IMR-90 (cell line): ENCODE measurements around the gene CAPN9. TPM values are rescaled to one million over a fixed set of nuclear protein-coding genes. Genes with fewer than 3 reads are reported as not detected.

Source experiments
- ATAC-seq: fragments of 200-7000 bp; cut with Tn5 transposase; 2 replicates; pipeline ENCODE4 v1.9.1; 2020; ENCODE audit warnings: low read depth, mild to moderate bottlenecking, moderate library complexity
- BruUV-seq: library from RNA; stranded (reverse); fragments of 400-500 nt; replicated peaks from 2 replicates; lab custom pipeline; 2021; lab: Mats Ljungman, UMichigan
- CTCF ChIA-PET: fragments of 300-600 bp; formaldehyde crosslinking; extraction: SDS; loops from one replicate; lab custom pipeline; 2021; ENCODE audit warnings: antibody characterized with exemption; lab: Yijun Ruan, JAX
- POLR2A ChIA-PET: fragments of 300-600 bp; sonication (Branson Sonifier 250); formaldehyde crosslinking; loops from one replicate; lab custom pipeline; 2022; ENCODE audit warnings: antibody characterized with exemption; ENCODE audit not compliant: unreplicated experiment; lab: Charles Lee
- DNase-seq: peaks from one replicate; pipeline ENCODE4 v3.0.0; 2013
- H2AFZ ChIP-seq: replicated peaks from 2 replicates; pipeline ENCODE3; 2013; ENCODE audit warnings: low read length, mild to moderate bottlenecking; ENCODE audit not compliant: poor library complexity
- H2AK5ac ChIP-seq: 2 replicates; pipeline ENCODE4 v1.6.1; 2013; ENCODE audit warnings: low read depth, low read length, inconsistent platforms
- H2AK9ac ChIP-seq: replicated peaks from 2 replicates; pipeline ENCODE3; 2013; ENCODE audit warnings: mild to moderate bottlenecking, low read depth, low read length, moderate library complexity; ENCODE audit not compliant: poor library complexity
- H2BK120ac ChIP-seq: 2 replicates; pipeline ENCODE4 v1.6.1; 2013; ENCODE audit warnings: low read depth, low read length, inconsistent platforms
- H2BK15ac ChIP-seq: 3 replicates; pipeline ENCODE4 v1.6.1; 2013; ENCODE audit warnings: low read depth, low read length, inconsistent platforms
- H2BK20ac ChIP-seq: 2 replicates; pipeline ENCODE4 v1.6.1; 2013; ENCODE audit warnings: low read depth, mild to moderate bottlenecking, inconsistent platforms, low read length, moderate library complexity
- H2BK5ac ChIP-seq: 2 replicates; pipeline ENCODE4 v1.6.1; 2013; ENCODE audit warnings: mild to moderate bottlenecking, low read depth, low read length, inconsistent platforms; ENCODE audit not compliant: poor library complexity, severe bottlenecking
- H3K14ac ChIP-seq: replicated peaks from 2 replicates; pipeline ENCODE4 v1.6.1; 2013; ENCODE audit warnings: low read depth, low read length, inconsistent platforms
- H3K18ac ChIP-seq: 2 replicates; pipeline ENCODE4 v1.6.1; 2013; ENCODE audit warnings: low read depth, low read length, control low read depth
- H3K23ac ChIP-seq: 2 replicates; pipeline ENCODE4 v1.6.1; 2013; ENCODE audit warnings: low read depth, low read length, inconsistent platforms
- H3K27ac ChIP-seq: 2 replicates; pipeline ENCODE4 v1.5.1; 2013; ENCODE audit warnings: mild to moderate bottlenecking, control low read depth, low read length; ENCODE audit not compliant: insufficient read depth
- H3K27me3 ChIP-seq: 2 replicates; pipeline ENCODE4 v1.6.1; 2013; ENCODE audit warnings: low read length; ENCODE audit not compliant: control insufficient read depth, insufficient read depth
- H3K36me3 ChIP-seq: 2 replicates; pipeline ENCODE4 v1.6.1; 2013; ENCODE audit warnings: low read length, mixed read lengths; ENCODE audit not compliant: control insufficient read depth, insufficient read depth
- H3K4ac ChIP-seq: 2 replicates; pipeline ENCODE4 v1.6.1; 2013; ENCODE audit warnings: low read depth, low read length, inconsistent platforms
- H3K4me1 ChIP-seq: 2 replicates; pipeline ENCODE4 v1.6.1; 2013; ENCODE audit warnings: low read length, mixed read lengths; ENCODE audit not compliant: control insufficient read depth, insufficient read depth
- H3K4me2 ChIP-seq: 2 replicates; pipeline ENCODE4 v1.6.1; 2013; ENCODE audit warnings: low read depth, mild to moderate bottlenecking, control low read depth, low read length, moderate library complexity
- H3K4me3 ChIP-seq: 2 replicates; pipeline ENCODE4 v1.5.1; 2013; ENCODE audit warnings: low read depth, mild to moderate bottlenecking, control low read depth, low read length, moderate library complexity; ENCODE audit not compliant: insufficient read depth
- H3K56ac ChIP-seq: 2 replicates; pipeline ENCODE4 v1.6.1; 2013; ENCODE audit warnings: low read length, inconsistent platforms; ENCODE audit not compliant: insufficient read depth; ENCODE audit errors: extremely low read depth
- H3K79me1 ChIP-seq, 2 experiments: 2 replicates each; pipeline ENCODE4 v1.6.1; 2013; ENCODE audit warnings: low read length in 2 of 2, inconsistent platforms in 1 of 2, low read depth in 1 of 2
- H3K9ac ChIP-seq: 2 replicates; pipeline ENCODE4 v1.6.1; 2013; ENCODE audit warnings: low read depth, low read length, control low read depth
- H3K9me1 ChIP-seq: 2 replicates; pipeline ENCODE4 v1.6.1; 2013; ENCODE audit warnings: low read length, inconsistent platforms; ENCODE audit not compliant: insufficient read depth
- H3K9me3 ChIP-seq: 2 replicates; pipeline ENCODE4 v1.6.1; 2013; ENCODE audit warnings: low read length; ENCODE audit not compliant: control insufficient read depth, insufficient read depth
- H4K20me1 ChIP-seq: 2 replicates; pipeline ENCODE4 v1.6.1; 2013; ENCODE audit warnings: low read length, inconsistent platforms; ENCODE audit not compliant: insufficient read depth
- H4K5ac ChIP-seq: 2 replicates; pipeline ENCODE4 v1.6.1; 2013; ENCODE audit warnings: mild to moderate bottlenecking, low read depth, low read length, control low read depth
- H4K8ac ChIP-seq, 2 experiments: 2 replicates each; pipeline ENCODE4 v1.6.1; 2013; ENCODE audit warnings: low read depth in 2 of 2, low read length in 2 of 2, control low read depth in 1 of 2, inconsistent platforms in 1 of 2
- H4K91ac ChIP-seq: 2 replicates; pipeline ENCODE4 v1.6.1; 2013; ENCODE audit warnings: low read depth, low read length, inconsistent platforms; ENCODE audit not compliant: insufficient read depth
- BHLHE40 ChIP-seq: fragments of 150-350 bp; IDR thresholded peaks from 2 replicates; pipeline ENCODE4 v1.6.1; 2016; ENCODE audit warnings: mild to moderate bottlenecking, low read depth, low read length
- FOS ChIP-seq: fragments of 150-350 bp; IDR thresholded peaks from 2 replicates; pipeline ENCODE4 v1.6.1; 2016; ENCODE audit warnings: low read depth, low read length
- NFE2L2 ChIP-seq: fragments of 150-350 bp; IDR thresholded peaks from 2 replicates; pipeline ENCODE4 v1.6.1; 2016; ENCODE audit warnings: low read depth, mild to moderate bottlenecking, low read length
- POLR2A ChIP-seq: IDR thresholded peaks from 2 replicates; pipeline ENCODE4 v1.6.1; 2012; ENCODE audit warnings: mild to moderate bottlenecking, low read depth, low read length
- RCOR1 ChIP-seq: IDR thresholded peaks from 2 replicates; pipeline ENCODE4 v1.6.1; 2012; ENCODE audit warnings: mild to moderate bottlenecking, low read length, improper control_type of control experiment; ENCODE audit not compliant: insufficient replicate concordance
- RFX5 ChIP-seq: IDR thresholded peaks from 2 replicates; pipeline ENCODE4 v1.8.0; 2012; ENCODE audit warnings: low read depth, mild to moderate bottlenecking, low read length, moderate library complexity
- SMC3 ChIP-seq: fragments of 150-350 bp; IDR thresholded peaks from 2 replicates; pipeline ENCODE4 v1.6.1; 2016; ENCODE audit warnings: low read depth, mild to moderate bottlenecking, antibody characterized with exemption, low read length, moderate library complexity
- USF2 ChIP-seq: fragments of 150-350 bp; IDR thresholded peaks from 2 replicates; pipeline ENCODE4 v1.6.1; 2017; ENCODE audit warnings: mild to moderate bottlenecking, antibody characterized with exemption, low read length, low read depth
- WGBS, 2 experiments: methylation state at CpG; one replicate each; pipeline versions ENCODE4 v1.1.5 to v1.1.7; 2013; ENCODE audit warnings: missing lambda C conversion rate in 2 of 2; ENCODE audit not compliant: insufficient read length in 1 of 2; ENCODE audit errors: extremely low coverage in 2 of 2; 5-methylcytosine and 5-hydroxymethylcytosine counted together
- dilution Hi-C: fragments of 300-500 bp; cut with HindIII; formaldehyde crosslinking; loops from one replicate; pipeline ENCODE4 v1.14.3; 2018; ENCODE audit warnings: low sequenced_read_pairs; ENCODE audit not compliant: unreplicated experiment
- in situ Hi-C: fragments of 300-500 bp; cut with MboI; formaldehyde crosslinking; loops from 3 replicates; pipeline ENCODE4 v1.14.3; 2019; ENCODE audit warnings: low sequenced_read_pairs, inconsistent platforms, mixed read lengths
- intact Hi-C: fragments of 100-400 bp; cut with micrococcal nuclease; formaldehyde crosslinking; loops from 2 replicates; pipeline ENCODE4 v1.10.0; 2022
- polyA plus RNA-seq, 3 experiments: library from polyadenylated mRNA; depleted of rRNA; stranded (reverse); fragments of >200 nt; gene quantifications; 2 replicates each; pipeline ENCODE4 v1.2.3, GENCODE V29; 2012; ENCODE audit warnings: low replicate concordance in 1 of 3
- total RNA-seq: library from RNA; depleted of rRNA; stranded (reverse); fragments of >200 nt; gene quantifications from 2 replicates; pipeline ENCODE4 v1.2.3, GENCODE V29; 2012
- TF ChIP-seq, protein P1 (sequence below): fragments of 150-350 bp; IDR thresholded peaks from 2 replicates; pipeline ENCODE4 v1.6.1; 2016; ENCODE audit warnings: low read depth, mild to moderate bottlenecking, low read length, moderate library complexity, borderline replicate concordance

The CAPN9 gene
- total and polyA plus RNA-seq, 2 of the 4 experiments (the other 2 are of a cell fraction): not detected

DNA sequence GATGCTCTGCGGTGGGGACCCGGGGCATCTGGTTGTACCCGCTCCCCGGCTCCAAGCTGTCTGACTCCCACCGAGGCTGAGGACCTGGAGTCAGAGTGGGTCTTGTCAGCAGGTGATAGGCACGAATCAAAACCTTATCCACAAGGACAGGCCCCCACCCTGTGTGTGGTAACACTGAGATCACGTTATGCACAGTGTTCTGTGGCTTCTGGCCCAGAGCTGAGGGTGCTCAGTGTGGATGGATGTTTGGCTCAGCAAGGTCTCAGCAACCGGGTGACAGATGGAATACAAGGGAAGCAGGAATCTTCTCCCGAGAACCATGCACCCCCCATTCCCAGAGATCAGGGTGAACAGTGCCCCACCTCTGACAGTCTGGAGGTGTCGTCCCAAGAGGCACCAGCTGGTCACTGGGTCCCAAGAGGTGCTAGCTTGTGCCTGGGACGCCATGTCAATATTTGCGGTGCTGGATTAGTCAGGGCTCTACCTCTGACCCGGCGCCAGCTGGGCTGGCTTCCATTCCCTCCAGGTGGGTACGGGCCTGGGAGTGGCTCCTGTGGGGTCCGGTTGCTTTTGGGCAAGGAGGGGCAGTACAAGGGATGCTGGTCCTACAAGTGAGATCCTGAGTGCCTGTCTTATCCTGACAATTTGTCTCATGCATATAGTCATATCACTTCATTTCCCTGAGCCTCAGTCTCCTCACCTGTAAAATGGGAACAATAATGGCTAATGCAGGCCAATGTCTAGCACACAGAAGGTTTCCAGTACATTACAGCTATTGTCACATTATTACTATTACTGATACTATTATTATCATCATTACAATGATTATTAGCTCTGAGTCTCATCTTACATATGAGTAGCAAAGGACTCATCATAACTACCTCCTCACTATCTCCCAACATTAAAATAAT lies 957 bp downstream of the CAPN9 start:
- peaks cover 9% of the 10 kb centered on the region; the same call in 1 of the 2 replicates for H3K4me1 ChIP-seq
- CTCF ChIA-PET: interaction anchor here (0.6 kb wide), 1 partner anchor 88 kb away, joined by 6 read pairs; no protein-coding TSS in a partner anchor
- no CpG with 5 or more reads among the region's 16 CpGs for WGBS, 2 experiments

More for the DNA sequence above, 957 bp downstream of the CAPN9 start:
- Histone ChIP-seq H3K9me3 (no peaks in the 10 kb centered on the region), H3K27me3 (peaks cover 2% of the 10 kb centered on the region; the same call in 1 of the 2 replicates), H3K18ac (no peak overlapping the region), H2BK120ac (no peak overlapping the region), H3K79me1 (no peaks in the 10 kb centered on the region), H3K4me2 (no peak overlapping the region), H4K91ac (no peak overlapping the region), H4K20me1 (no peaks in the 10 kb centered on the region), H3K9me1 (peaks cover 3% of the 10 kb centered on the region; the same call in 1 of the 2 replicates), H4K5ac (no peak overlapping the region), H3K36me3 (no peaks in the 10 kb centered on the region), H2BK5ac (no peak overlapping the region), H3K27ac (no peak overlapping the region), H4K8ac (no peak overlapping the region), H3K4me3 (no peak overlapping the region), H3K9ac (no peak overlapping the region), H2BK15ac (no peak overlapping the region), H3K4ac (no peak overlapping the region), H2AK9ac (no peak overlapping the region), H3K14ac (no peak overlapping the region), H3K56ac (no peak overlapping the region), H2AFZ (no peak overlapping the region), H2AK5ac (no peak overlapping the region), H2BK20ac (no peak overlapping the region), H3K23ac (no peak overlapping the region)
- intact Hi-C loops (no loop called here), dilution Hi-C loops (no loop called here), in situ Hi-C loops (no loop called here)
- POLR2A ChIA-PET: no interaction called here
- no peak for TF ChIP-seq FOS
- no peak for TF ChIP-seq BHLHE40
- TF ChIP-seq RCOR1: no peak
- TF ChIP-seq, protein P1, sequence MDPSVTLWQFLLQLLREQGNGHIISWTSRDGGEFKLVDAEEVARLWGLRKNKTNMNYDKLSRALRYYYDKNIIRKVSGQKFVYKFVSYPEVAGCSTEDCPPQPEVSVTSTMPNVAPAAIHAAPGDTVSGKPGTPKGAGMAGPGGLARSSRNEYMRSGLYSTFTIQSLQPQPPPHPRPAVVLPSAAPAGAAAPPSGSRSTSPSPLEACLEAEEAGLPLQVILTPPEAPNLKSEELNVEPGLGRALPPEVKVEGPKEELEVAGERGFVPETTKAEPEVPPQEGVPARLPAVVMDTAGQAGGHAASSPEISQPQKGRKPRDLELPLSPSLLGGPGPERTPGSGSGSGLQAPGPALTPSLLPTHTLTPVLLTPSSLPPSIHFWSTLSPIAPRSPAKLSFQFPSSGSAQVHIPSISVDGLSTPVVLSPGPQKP: no peak
- no peak for TF ChIP-seq POLR2A
- TF ChIP-seq NFE2L2: no peak
- no peak for TF ChIP-seq USF2
- no peak for TF ChIP-seq RFX5
- no peak for TF ChIP-seq SMC3
- ATAC-seq (no peak), DNase-seq (no peak)
- no TSS peak for BruUV-seq
